SK-N-MC (cell line): ENCODE results near the gene CHPF2.

ENCODE experiments used
- EZH2 ChIP-seq: fragments of 200-600 bp; sonication (generic); IDR thresholded peaks from one replicate; pipeline ENCODE4 v1.6.1; 2017; ENCODE audit warnings: antibody characterized with exemption
- POLR2AphosphoS5 ChIP-seq: IDR thresholded peaks from 2 replicates; pipeline ENCODE4 v1.6.1; 2012; ENCODE audit warnings: mild to moderate bottlenecking, low read depth, low read length, borderline replicate concordance

GRCh38 chr7:151237244-151238189 is 5.2 kb downstream of the CHPF2 start:
- TF ChIP-seq POLR2AphosphoS5: no peak
- TF ChIP-seq EZH2: no peak
